GM19324 (cell line): ENCODE results near the gene TCF21.
A peak's percentile ranks its signal among the peaks of the same experiment; 100 is the strongest.

Experiments used
- ATAC-seq: cut with Tn5 transposase; IDR thresholded peaks from one replicate; pipeline ENCODE4 v1.9.1; 2021; ENCODE audit warnings: mild to moderate bottlenecking, moderate library complexity; ENCODE audit not compliant: unreplicated experiment, low FRiP score

TCF21 gene

GRCh38 chr6:133889557-133890403 is 867 bp downstream of the TCF21 start:
- no peak for ATAC-seq

GRCh38 chr6:133890711-133891148 is 1.8 kb downstream of the TCF21 start:
- no peak for ATAC-seq

DNA sequence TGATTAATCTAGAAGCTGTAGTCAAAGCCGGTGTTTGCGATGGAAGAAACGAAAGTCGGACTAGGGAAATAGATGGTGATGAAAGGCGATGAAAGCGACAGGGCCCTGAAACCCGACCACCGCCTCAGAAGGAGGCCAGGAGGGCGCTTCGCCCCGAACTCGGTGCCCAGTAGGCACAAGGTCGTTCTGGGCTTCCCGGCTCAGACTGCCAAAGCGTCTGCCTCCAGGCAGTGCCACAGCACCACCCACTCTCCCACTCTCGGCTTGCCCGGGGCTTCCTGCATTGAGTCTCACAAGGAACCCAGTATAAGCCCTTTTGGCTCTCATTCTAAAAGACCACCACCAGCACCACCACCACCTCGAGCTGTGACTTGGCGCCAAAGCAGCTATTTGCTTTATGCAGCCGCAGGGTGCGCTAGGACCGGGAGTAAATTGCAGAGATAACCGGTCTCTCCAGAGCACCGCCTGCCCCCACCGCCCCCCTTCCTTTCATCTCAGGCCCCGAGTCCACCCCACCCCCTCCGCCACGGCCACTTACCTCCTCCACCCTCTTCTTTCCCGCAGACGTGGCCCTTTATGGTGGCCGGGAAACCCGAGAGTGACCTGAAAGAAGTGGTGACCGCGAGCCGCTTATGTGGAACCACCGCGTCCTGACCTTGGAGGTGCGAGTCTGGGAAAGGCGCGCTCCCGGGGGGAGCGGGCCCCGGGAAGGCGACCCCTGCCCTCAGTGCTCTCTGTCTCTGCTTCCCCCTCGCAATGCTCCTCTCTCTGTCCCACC is 2.4 kb downstream of the TCF21 start:
- ATAC-seq: no peak

DNA sequence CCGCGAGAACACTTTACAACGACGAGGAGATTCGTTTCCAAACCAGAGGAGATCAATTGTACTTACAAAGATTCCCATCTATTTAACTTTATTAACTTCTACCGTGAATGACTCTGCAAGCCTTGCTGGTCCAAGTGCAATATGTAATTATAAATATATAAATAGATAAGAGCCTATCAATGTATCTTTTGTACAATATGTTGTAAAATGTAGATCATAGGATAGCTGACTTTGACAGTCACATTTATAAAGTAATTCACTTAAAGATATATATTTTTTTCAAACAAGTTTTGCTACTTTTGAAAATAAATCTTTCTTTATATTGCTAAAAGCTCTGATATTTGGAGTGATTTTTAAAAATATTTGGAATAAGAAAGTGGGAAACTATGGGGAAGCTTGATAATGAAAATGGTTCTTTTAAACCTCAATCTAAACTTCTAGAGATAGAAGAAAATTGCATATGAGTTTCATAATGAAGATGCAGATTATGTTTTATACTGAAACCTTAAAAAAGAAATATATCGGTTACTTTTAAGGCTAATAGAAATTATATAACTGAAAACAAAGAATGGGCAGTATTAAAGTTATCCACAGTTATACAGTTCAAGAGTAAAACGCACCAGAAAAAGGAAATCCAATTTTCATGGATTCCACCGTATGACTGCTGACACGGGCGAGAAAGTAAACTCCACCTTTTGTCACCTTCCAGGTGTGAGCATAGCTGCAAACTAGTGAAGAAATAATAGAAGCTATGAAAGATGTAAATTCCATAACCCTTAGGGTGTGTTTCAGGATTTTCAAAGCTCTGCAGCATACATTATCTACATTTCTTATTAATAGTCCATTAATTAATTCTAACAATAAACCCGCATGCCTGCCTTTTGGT is 3.3 kb downstream of the TCF21 start:
- no peak for ATAC-seq

- ATAC-seq: no peak
Measured at GRCh38 chr6:133892813-133893691, 4.1 kb downstream of the TCF21 start.

DNA sequence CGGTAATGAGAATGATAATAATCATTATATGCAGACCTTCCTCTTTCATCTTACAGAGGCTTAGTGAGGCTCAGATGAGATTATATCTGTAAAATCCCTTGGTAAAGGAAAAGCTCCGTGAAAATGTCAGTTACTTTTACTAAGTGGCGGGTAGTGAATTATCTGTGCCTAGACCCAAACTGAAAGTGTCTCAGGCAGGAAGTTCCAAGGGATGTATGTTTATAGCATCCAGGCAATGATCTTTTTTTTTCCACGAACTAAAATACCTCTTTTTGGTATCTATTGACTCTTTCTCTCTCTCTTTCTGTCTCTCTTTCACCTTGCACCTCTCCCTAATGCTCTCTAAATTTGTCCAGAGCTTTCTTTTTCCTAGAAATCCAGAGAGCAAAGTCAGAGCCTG is 5.0 kb downstream of the TCF21 start:
- ATAC-seq: no peak

GRCh38 chr6:133894369-133894768 is 5.5 kb downstream of the TCF21 start:
- no peak for ATAC-seq

DNA sequence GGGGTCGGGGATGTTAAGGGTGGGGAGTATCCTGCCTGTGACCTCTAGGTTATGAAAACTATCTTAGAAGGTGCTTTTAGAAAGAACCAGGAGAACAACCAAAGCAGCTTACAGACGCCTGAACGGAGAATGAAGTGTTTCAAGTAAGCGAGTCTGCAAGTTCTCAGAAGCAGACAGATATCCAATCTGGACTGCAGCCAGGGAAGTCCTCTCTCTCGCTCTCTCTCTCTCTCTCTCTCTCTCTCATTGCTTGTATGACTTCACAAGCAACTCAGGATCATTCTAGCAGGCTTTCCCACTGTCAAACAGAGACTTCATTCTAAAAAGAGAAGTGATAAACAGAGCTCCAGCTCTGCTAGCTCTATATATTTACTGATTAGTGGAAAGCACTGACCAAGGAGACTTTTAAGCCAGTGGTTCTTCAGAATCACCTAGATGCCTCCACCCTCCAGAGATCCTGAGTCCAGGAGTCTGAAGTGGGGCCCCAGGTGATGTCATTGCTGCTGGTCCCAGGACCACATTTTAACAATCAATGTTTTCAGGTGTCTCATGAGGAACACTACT is 6.0 kb downstream of the TCF21 start:
- ATAC-seq: no peak

DNA sequence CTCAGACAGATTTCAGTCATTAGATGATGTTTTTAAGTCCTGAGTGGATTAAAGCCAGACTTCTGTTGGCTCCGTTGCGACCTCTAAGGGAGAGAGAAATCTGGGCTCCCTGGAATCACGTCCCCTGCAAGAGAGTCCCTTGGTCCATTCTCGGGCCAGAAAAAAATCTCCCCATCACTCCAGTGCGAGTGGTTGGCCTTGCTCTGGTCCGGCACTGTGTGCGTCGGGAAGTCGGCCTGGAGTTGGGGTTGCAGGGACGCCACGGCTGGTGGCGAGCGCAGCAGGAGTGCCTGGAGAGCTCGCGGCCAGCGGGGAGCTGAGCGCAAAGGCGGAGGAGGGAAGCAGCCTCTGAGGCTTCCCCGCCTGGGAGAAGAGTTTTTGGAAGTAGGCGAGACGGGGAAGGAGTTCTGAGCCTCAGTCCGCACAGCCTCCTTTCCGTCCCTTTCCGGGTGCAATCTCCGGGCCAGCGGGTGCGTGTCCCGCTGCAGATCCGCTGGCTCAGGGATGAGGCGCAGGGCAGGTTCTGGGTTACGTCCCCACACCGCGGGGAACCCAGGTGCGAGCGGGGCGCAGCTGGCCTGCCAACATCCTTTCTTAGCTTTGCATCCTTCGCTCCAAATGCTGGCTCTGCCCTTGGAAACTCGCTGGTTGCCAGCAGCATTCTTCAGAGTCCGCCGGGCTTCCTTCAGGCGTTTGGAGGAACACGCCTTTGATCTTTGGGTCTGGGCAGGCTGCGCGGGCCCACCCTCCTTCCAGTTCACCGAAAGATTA is 6.8 kb downstream of the TCF21 start:
- ATAC-seq: no peak

GRCh38 chr6:133896344-133896721 is 7.4 kb downstream of the TCF21 start:
- ATAC-seq: no peak

GRCh38 chr6:133898263-133898662 is 9.3 kb downstream of the TCF21 start:
- no peak for ATAC-seq

GRCh38 chr6:133899556-133899955 is 10.6 kb downstream of the TCF21 start:
- no peak for ATAC-seq

DNA sequence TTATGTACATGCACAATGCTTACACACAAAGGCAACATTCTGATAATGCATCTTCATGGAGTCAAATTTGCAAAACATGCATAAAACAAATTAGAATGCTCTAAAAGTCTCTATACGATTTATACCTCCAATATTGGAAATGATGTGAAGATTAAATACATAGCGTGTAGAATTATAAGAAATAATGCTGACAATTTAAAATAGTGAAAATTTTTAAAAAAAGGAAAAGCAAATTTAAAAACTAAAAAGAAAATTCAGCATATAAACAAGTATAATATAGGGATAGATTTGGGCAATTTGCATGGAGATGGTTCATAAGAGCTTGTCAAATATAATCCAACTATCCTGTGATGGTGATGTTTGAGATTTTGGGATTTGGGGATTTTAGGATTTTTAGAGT is 14.9 kb downstream of the TCF21 start:
- no peak for ATAC-seq

DNA sequence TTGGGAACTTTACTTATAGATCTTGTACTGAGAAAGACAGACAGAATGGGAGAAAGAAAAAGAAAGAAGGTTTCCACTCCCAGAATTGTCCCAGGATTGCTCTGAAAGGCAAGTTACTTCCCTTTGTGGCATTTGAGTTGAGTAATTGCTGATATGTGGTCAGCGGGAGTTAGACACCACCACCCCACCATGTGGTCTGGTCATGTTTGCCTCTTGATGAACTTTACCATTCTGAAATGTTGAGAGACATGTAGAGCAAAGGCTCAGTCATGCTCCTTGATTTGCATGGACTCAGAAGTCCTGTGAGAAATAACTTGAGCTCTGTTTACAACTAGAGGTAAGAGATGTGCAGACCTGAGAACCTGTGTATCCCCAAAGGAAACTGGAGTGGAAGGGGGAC is 17.1 kb downstream of the TCF21 start:
- ATAC-seq: no peak

GRCh38 chr6:133916650-133917151 is 27.8 kb downstream of the TCF21 start:
- ATAC-seq: peak; percentile 75

DNA sequence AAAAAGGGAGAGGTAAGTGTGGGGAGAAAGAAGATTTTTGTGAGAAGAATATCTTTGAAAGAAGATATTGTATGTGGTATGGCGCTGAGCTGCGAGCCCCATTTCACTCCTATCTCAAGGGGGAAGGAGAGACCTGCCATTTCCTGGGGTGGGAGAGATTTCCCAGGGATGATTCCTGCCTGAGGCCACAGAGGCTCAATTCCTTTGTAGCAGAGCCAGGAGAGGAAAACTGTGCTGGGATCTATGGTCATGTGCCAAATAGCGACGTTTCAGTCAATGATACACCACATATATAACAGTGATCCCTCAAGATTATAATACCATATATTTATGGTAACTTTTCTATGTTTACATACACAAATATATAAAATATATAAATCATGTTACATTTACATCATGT is 28.9 kb downstream of the TCF21 start:
- ATAC-seq: no peak

GRCh38 chr6:133918208-133918930 is 29.5 kb downstream of the TCF21 start:
- ATAC-seq: no peak

GRCh38 chr6:133919362-133919761 is 30.4 kb downstream of the TCF21 start:
- no peak for ATAC-seq
